ENCODE data around the gene PCDHGC4. TPM values are rescaled to one million over a fixed set of nuclear protein-coding genes. Genes with fewer than 3 reads are reported as not detected.
A peak's percentile ranks its signal among the peaks of the same experiment; 100 is the strongest.

PCDHGC4 gene
- total RNA-seq, result not detected

DNA sequence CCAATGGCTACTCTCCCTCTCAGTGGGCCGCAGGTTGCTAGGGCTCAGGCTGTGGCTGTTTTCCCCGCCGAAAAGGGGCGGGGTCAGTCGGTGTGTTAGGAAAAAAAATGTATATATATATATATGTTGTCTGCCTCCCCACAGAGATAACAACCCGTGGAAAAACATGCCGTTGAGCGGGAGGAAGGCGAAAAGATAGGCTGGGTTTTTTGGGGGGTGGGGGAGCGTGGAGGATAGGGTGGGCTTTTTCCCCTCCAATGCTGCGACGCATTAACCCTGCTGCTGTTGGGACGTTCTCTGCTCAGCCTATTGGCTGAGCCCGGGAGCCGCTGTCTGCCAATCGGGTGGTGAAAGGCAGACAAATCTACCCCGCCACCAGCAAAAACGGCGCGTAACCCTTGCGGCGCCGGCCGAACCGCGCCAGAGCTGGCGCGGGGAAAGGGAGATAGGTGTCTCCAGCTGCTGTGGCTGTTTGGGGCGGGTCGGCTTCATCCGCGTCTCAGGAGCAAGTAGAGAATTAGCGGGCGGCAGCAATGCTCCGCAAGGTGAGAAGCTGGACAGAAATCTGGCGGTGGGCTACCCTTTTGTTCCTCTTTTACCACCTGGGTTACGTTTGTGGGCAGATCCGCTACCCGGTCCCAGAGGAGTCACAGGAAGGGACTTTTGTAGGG is at the start of gene PCDHGC4:
PCDHGC4 (plus strand) TSS at position 390 of the 671 bp plus-strand sequence; CDS start at position 534, 144 bp downstream.
- DNase-seq (ENCODE audit: low spot score in 2 of 2) (no peak), ATAC-seq (peak in 1 of 2 donors; percentile 63)
- H3K36me3 Mint-ChIP-seq, result peaks cover 0 to 24% of the 10 kb centered on the region in 2 donors
- H3K27ac Mint-ChIP-seq, result no peak within 1 kb of the TSS
- no peaks in the 10 kb centered on the region for H3K9me3 Mint-ChIP-seq

DNA sequence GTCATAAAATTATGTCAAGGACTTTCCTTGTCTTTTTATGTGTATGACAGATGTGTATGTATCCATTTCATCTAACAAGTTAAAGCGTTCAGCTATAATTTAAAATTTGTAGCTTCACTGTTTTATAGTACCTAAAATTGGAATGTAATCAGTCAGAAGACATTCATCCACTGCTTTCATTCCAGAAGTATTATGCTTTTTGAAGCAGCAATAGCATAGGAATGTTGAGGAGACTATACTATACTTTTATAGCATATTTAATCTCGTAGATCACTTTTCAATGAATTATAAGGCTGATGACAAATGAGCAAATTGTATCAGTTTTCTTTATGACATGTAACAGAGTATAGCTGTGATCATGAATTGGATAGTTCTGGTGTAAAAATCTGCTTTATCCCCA is 47.6 kb upstream of the PCDHGC4 start:
- peaks cover 3 to 11% of the 10 kb centered on the region in 2 donors for H3K9me3 Mint-ChIP-seq
- H3K36me3 Mint-ChIP-seq, result peaks cover 13 to 17% of the 10 kb centered on the region in 2 donors
- DNase-seq (ENCODE audit: low spot score in 2 of 2) (no peak), ATAC-seq (no peak)
- no peak overlapping the region for H3K27ac Mint-ChIP-seq

DNA sequence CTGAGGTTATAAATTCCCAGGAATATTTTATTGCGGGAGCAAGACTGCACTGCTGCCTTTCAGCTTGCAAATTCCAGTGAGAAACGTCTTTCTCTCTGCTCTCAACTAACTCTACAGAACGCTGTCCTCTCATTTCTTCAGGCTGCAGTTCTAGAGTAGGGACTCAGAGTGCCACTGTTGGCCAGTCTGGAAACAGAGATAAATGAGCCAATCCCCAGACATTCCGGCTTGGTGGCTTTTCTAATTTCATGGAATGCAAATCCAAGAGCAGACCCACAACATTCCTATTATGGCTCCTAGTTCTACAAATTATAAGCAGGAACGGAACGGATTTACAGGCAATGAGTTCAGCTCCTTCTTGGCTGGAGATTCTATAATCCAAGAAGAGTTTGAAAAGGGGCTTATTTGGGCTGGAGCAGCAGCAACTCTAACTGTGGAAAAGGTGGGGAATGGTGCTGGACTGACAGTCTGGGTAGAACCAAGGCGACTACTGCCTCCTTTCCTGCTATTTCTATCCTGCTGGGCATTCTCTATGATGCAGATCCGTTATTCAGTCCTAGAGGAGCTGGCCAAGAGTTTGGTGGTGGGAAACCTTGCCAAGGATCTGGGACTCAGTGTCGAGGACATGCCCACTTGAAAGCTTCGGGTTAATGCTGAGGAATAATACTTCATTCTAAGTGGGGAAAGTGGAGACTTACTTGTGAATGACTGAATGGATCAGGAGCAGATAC is 45.3 kb upstream of the PCDHGC4 start:
- ATAC-seq (no peak), DNase-seq (ENCODE audit: low spot score in 2 of 2) (no peak)
- no peak overlapping the region for H3K27ac Mint-ChIP-seq
- H3K36me3 Mint-ChIP-seq, result peaks cover 4 to 6% of the 10 kb centered on the region in 2 donors
- peaks cover 3 to 5% of the 10 kb centered on the region in 2 donors for H3K9me3 Mint-ChIP-seq

DNA sequence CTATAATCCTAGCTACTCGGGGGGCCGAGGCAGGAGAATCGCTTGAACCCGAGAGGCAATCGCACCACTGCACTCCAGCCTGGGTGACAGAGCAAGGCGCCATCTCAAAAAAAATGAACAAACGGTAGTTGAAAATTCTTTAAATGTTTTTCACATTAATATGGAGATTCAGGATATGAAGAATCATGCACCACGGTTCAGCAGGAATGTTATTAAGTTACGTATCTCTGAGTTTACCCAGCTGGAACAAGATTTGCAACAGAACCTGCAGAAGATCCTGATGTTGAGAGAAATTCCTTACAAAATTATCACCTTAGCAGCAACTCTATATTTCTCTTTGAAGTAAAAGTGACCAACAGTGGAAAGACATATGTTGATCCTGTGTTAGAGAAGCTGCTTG is 44.5 kb upstream of the PCDHGC4 start:
- peaks cover 3 to 5% of the 10 kb centered on the region in 2 donors for H3K9me3 Mint-ChIP-seq
- H3K27ac Mint-ChIP-seq, result no peak overlapping the region
- DNase-seq (ENCODE audit: low spot score in 2 of 2), result no peak
- no peak for ATAC-seq
- H3K36me3 Mint-ChIP-seq, result peaks cover 4 to 6% of the 10 kb centered on the region in 2 donors

DNA sequence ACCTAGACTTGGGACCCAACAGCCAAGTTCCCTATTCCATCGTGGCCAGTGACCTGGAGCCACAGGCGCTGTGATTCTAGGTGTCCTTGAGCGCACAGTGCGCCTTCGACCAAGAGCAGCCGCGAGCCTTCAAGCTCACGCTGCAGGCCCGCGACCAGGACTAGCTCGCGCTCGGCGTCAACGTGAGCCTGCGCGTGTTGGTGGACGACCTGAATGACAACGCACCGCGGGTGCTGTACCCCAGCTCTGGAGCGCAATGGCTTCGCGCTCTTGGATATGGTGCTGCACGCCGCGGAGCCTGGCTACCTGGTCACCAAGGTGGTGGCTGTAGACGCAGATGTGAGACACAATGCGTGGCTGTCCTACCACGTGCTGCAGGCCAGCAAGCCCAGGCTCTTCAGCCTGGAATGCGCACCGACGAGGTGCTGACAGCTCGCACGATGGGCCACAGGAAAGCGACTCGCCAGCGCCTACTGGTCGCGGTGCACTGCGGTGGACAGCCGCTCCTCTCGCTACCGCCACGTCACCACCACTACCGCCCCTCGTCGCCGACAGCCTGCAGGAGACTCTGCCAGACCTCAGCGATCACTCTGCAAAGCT is 43.2 kb upstream of the PCDHGC4 start:
- ATAC-seq (no peak), DNase-seq (ENCODE audit: low spot score in 2 of 2) (no peak)
- Mint-ChIP-seq H3K9me3 (peaks cover 3 to 5% of the 10 kb centered on the region in 2 donors), H3K27ac (no peak overlapping the region), H3K36me3 (peaks cover 4 to 6% of the 10 kb centered on the region in 2 donors)

DNA sequence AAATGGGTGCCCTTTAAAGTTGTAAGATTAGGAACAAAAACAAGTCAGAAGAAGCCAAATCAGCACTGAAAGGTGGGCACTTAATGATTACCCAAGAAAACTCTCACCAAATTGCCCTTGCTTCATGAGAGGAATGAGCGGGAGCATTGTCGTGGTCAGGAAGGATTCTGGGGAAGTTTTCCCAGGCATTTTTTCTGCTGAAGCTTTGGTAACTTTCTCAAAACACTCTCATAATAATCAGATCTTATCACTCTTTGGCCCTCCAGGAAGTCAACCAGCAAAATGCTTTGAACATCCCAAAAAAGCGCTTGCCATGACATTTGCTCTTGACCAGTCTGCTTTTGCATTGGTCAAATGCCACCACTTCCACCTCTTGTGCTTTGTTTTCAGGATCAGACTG is 19.5 kb upstream of the PCDHGC4 start:
- Mint-ChIP-seq H3K36me3 (peaks cover 0 to 5% of the 10 kb centered on the region in 2 donors), H3K9me3 (no peaks in the 10 kb centered on the region), H3K27ac (no peak overlapping the region)
- DNase-seq (ENCODE audit: low spot score in 2 of 2) (no peak), ATAC-seq (no peak)

DNA sequence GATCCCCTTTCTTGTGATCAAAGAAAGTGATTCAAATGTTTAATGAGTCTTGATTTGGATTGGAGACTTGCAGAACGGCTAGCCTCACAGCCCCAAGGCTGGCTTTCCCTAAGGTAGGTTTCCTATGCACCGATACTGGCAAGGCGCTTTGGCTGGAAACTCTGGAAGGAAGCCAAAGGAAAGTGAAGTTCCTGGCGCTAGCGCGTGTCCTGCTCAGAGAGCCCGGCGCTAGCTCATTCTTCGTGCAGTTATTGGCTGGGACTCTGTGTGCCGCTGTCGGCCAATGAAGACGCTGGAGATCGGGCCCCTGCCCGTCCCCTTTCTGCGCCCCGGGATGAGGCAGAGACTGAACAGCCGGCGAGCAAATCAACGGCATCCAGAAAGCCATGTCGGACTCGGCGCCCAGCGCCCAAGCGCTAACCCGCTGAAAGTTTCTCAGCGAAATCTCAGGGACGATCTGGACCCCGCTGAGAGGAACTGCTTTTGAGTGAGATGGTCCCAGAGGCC is 9.2 kb upstream of the PCDHGC4 start, which contains the start of gene PCDHGC3:
PCDHGC3 (plus strand) TSS at position 342 of the 507 bp plus-strand sequence; CDS start at position 493, 151 bp downstream.
- Mint-ChIP-seq H3K9me3 (no peaks in the 10 kb centered on the region), H3K27ac (no peak within 1 kb of the TSS), H3K36me3 (peaks cover 17 to 19% of the 10 kb centered on the region in 2 donors)
- DNase-seq (ENCODE audit: low spot score in 2 of 2) (peak in 1 of 2 donors; percentile 60), ATAC-seq (peak; percentile 84 to 97)

DNA sequence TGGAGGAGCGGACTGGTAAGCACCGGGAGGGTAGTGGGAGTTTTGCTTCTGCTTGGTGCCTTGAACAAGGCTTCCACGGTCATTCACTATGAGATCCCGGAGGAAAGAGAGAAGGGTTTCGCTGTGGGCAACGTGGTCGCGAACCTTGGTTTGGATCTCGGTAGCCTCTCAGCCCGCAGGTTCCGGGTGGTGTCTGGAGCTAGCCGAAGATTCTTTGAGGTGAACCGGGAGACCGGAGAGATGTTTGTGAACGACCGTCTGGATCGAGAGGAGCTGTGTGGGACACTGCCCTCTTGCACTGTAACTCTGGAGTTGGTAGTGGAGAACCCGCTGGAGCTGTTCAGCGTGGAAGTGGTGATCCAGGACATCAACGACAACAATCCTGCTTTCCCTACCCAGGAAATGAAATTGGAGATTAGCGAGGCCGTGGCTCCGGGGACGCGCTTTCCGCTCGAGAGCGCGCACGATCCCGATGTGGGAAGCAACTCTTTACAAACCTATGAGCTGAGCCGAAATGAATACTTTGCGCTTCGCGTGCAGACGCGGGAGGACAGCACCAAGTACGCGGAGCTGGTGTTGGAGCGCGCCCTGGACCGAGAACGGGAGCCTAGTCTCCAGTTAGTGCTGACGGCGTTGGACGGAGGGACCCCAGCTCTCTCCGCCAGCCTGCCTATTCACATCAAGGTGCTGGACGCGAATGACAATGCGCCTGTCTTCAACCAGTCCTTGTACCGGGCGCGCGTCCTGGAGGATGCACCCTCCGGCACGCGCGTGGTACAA is 8.5 kb upstream of the PCDHGC4 start:
- Mint-ChIP-seq H3K27ac (no peak overlapping the region), H3K36me3 (peaks cover 17 to 19% of the 10 kb centered on the region in 2 donors), H3K9me3 (no peaks in the 10 kb centered on the region)
- DNase-seq (ENCODE audit: low spot score in 2 of 2), result no peak
- ATAC-seq, result peak; percentile 23 to 51

DNA sequence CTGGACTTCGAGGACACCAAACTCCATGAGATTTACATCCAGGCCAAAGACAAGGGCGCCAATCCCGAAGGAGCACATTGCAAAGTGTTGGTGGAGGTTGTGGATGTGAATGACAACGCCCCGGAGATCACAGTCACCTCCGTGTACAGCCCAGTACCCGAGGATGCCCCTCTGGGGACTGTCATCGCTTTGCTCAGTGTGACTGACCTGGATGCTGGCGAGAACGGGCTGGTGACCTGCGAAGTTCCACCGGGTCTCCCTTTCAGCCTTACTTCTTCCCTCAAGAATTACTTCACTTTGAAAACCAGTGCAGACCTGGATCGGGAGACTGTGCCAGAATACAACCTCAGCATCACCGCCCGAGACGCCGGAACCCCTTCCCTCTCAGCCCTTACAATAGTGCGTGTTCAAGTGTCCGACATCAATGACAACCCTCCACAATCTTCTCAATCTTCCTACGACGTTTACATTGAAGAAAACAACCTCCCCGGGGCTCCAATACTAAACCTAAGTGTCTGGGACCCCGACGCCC is 7.7 kb upstream of the PCDHGC4 start:
- H3K27ac Mint-ChIP-seq, result no peak overlapping the region
- H3K36me3 Mint-ChIP-seq, result peaks cover 17 to 19% of the 10 kb centered on the region in 2 donors
- DNase-seq (ENCODE audit: low spot score in 2 of 2) (no peak), ATAC-seq (no peak)
- H3K9me3 Mint-ChIP-seq, result no peaks in the 10 kb centered on the region

DNA sequence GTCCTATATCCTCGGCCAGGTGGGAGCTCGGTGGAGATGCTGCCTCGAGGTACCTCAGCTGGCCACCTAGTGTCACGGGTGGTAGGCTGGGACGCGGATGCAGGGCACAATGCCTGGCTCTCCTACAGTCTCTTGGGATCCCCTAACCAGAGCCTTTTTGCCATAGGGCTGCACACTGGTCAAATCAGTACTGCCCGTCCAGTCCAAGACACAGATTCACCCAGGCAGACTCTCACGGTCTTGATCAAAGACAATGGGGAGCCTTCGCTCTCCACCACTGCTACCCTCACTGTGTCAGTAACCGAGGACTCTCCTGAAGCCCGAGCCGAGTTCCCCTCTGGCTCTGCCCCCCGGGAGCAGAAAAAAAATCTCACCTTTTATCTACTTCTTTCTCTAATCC is 7.0 kb upstream of the PCDHGC4 start:
- peaks cover 17 to 19% of the 10 kb centered on the region in 2 donors for H3K36me3 Mint-ChIP-seq
- no peak overlapping the region for H3K27ac Mint-ChIP-seq
- no peak for DNase-seq (ENCODE audit: low spot score in 2 of 2)
- ATAC-seq, result no peak
- H3K9me3 Mint-ChIP-seq, result no peaks in the 10 kb centered on the region

DNA sequence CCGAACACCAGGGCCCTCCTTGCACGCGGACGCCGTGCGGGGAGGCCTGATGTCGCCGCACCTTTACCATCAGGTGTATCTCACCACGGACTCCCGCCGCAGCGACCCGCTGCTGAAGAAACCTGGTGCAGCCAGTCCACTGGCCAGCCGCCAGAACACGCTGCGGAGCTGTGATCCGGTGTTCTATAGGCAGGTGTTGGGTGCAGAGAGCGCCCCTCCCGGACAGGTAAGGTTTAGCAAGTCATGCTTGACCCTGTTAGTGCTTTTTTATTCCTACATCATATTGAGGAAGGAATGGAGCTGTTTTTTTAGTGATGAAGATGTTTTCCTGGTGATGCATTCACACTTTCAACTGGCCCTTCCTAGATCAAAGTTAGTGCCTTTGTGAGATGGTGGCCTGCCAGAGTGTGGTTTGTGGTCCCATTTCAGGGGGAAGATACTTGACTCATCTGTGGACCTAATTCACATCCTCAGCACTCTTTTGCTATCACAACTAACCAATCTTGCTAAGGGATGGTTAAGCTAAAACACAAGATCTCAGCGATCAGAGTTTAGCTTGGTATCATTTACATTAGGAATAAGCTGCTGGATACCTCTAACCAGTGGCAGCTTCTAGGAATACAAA is 6.4 kb upstream of the PCDHGC4 start:
- H3K36me3 Mint-ChIP-seq, result peaks cover 19 to 22% of the 10 kb centered on the region in 2 donors
- no peak for DNase-seq (ENCODE audit: low spot score in 2 of 2)
- ATAC-seq, result peak in 1 of 2 donors; percentile 53
- no peaks in the 10 kb centered on the region for H3K9me3 Mint-ChIP-seq
- no peak overlapping the region for H3K27ac Mint-ChIP-seq

DNA sequence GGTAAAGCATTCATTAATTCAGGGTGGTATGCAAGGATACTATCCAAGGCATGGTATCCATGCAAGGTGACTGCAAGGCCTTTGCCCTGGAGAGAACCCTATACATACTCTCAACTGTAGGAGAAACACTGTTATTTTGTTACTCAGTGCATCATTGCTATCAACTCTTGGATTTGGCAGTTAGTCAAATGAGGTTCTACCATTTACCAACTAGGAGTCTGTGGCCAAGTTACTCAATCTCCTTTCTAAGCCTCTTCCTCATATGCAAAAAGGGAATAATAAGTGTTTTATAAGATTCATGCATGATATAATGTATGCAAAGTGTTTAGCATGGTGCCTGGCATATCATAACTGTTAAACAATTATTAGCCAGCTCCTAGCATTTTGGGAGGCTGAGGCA is 5.1 kb upstream of the PCDHGC4 start:
- Mint-ChIP-seq H3K27ac (no peak overlapping the region), H3K36me3 (peaks cover 19 to 24% of the 10 kb centered on the region in 2 donors), H3K9me3 (no peaks in the 10 kb centered on the region)
- no peak for ATAC-seq
- no peak for DNase-seq (ENCODE audit: low spot score in 2 of 2)

DNA sequence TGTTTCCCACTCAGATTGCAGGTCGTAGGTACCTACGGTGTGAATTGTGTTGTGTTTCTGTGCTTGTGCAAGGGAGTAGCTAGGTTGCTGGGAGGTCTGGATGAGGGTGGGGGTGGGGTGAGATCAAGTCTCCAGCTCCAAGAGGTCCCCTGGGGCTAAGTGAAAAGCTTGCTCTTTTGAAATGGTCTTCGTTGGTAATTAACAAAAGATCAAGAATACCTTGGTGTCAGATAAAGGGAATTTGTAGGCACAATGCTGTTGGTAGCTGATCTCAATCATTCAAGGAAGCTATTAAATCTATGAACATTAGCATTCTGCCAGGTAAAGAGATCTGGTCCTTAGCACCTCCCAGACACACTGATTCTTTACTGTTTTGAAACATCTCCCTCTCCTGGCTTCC is 928 bp upstream of the PCDHGC4 start:
- DNase-seq (ENCODE audit: low spot score in 2 of 2) (no peak), ATAC-seq (no peak)
- Mint-ChIP-seq H3K27ac (no peak overlapping the region), H3K9me3 (no peaks in the 10 kb centered on the region), H3K36me3 (peaks cover 0 to 24% of the 10 kb centered on the region in 2 donors)

DNA sequence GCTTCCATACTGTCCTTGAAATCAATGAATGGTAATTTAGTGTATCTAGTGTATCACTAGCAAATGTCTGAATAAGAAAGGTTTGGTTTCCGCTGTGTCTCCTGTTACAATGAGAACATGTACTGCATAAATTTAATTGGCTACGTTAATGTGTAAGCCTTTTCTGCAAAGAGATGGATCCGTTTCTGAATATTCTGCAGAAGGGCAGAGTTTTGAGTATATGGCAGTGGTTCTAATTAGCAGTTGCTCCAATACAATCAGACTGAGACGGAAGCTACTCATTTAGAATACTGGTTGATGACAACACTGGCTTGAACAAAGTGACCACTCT is 555 bp upstream of the PCDHGC4 start:
- no peak for ATAC-seq
- Mint-ChIP-seq H3K9me3 (no peaks in the 10 kb centered on the region), H3K36me3 (peaks cover 0 to 24% of the 10 kb centered on the region in 2 donors), H3K27ac (no peak overlapping the region)
- DNase-seq (ENCODE audit: low spot score in 2 of 2), result no peak

DNA sequence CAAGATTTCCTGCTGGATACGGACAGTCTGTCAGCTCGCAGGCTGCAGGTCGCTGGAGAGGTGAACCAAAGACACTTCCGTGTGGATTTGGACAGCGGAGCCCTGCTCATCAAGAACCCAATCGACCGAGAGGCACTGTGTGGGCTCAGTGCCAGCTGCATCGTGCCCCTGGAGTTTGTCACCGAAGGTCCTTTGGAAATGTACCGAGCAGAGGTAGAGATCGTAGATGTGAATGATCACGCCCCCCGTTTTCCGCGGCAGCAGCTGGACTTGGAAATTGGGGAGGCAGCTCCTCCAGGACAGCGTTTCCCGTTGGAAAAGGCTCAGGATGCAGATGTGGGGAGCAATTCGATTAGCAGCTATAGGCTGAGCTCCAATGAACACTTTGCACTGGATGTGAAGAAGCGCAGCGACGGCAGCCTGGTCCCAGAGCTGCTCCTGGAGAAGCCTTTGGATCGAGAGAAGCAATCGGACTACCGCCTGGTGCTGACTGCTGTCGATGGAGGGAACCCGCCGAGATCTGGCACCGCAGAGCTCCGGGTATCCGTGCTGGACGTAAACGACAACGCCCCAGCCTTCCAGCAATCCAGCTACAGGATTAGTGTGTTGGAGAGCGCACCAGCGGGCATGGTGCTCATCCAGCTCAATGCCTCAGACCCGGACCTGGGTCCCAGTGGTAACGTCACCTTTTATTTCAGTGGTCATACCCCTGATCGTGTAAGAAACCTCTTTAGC is 658 bp downstream of the PCDHGC4 start:
- ATAC-seq, result no peak
- Mint-ChIP-seq H3K9me3 (no peaks in the 10 kb centered on the region), H3K36me3 (peaks cover 0 to 24% of the 10 kb centered on the region in 2 donors), H3K27ac (no peak overlapping the region)
- no peak for DNase-seq (ENCODE audit: low spot score in 2 of 2)

All from activated naive CD4-positive, alpha-beta T cell treated with anti-CD3 and anti-CD28 coated beads, Interleukin-2, amount 50 U/mL, for 72 hours (primary cell).